K562 (cell line): ENCODE measurements around the gene PTPRO. TPM values are rescaled to one million over a fixed set of nuclear protein-coding genes. Genes with fewer than 3 reads are reported as not detected.

Source experiments
- ATAC-seq: fragments of 200-7000 bp; cut with Tn5 transposase; 3 replicates; pipeline ENCODE4 v1.9.1; 2020; ENCODE audit warnings: moderate library complexity
- BruUV-seq: library from RNA; stranded (reverse); fragments of 400-500 nt; replicated peaks from 2 replicates; lab custom pipeline; 2021; lab: Mats Ljungman, UMichigan
- CTCF ChIA-PET: fragments of 300-600 bp; formaldehyde crosslinking; extraction: SDS; loops from one replicate; lab custom pipeline; 2021; ENCODE audit warnings: low intra/inter-chr PET ratio; lab: Yijun Ruan, JAX
- POLR2A ChIA-PET: fragments of 300-600, 350-650 bp; sonication (Branson Sonifier 250); formaldehyde crosslinking; extraction: SDS; loops from one replicate; lab custom pipeline; 2021; ENCODE audit warnings: antibody characterized with exemption, inconsistent platforms; lab: Yijun Ruan, JAX
- DNase-seq, 4 experiments: peaks; one replicate each; pipeline versions ENCODE4 v3.0.0 to v3.0.0-alpha.2; 2011 to 2018; ENCODE audit warnings: low spot score in 3 of 4, mixed read lengths in 3 of 4; ENCODE audit errors: extremely low read depth in 1 of 4
- FAIRE-seq: peaks from 2 replicates; lab custom pipeline; 2011; peaks lifted over from hg19 to GRCh38; lab: Jason Lieb, UNC
- H2AFZ ChIP-seq: 2 replicates; pipeline ENCODE4 v1.6.0; 2011; ENCODE audit warnings: low read depth, low read length, control low read depth, inconsistent platforms
- H3K27ac ChIP-seq: fragments of 200-600 bp; 3 replicates; pipeline ENCODE4 v1.8.0; 2011; ENCODE audit warnings: low read depth, mild to moderate bottlenecking, control low read depth, inconsistent platforms, low read length, moderate library complexity, mixed read lengths; ENCODE audit errors: extremely low read depth
- H3K27me3 ChIP-seq, 2 experiments: fragments of 300-600 bp in 1 of 2; 2 replicates in 1 of 2; 3 replicates in 1 of 2; pipeline versions ENCODE4 v1.6.0 to v1.8.0; 2011; ENCODE audit warnings: inconsistent platforms in 2 of 2, low read length in 2 of 2, mild to moderate bottlenecking in 1 of 2, mixed read lengths in 1 of 2, moderate library complexity in 1 of 2; ENCODE audit not compliant: control insufficient read depth in 2 of 2, insufficient read depth in 2 of 2
- H3K36me3 ChIP-seq: fragments of 300-600 bp; 3 replicates; pipeline ENCODE4 v1.8.0; 2011; ENCODE audit warnings: mild to moderate bottlenecking, low read length, inconsistent platforms; ENCODE audit not compliant: control insufficient read depth, insufficient read depth
- H3K4me1 ChIP-seq, 2 experiments: fragments of 200-600 bp in 1 of 2; replicated peaks in 1 of 2; 2 replicates in 1 of 2; 3 replicates in 1 of 2; pipeline versions ENCODE4 v1.5.1 to v1.8.0; 2011; ENCODE audit warnings: inconsistent platforms in 2 of 2, low read length in 2 of 2, mild to moderate bottlenecking in 1 of 2, mixed read lengths in 1 of 2, moderate library complexity in 1 of 2; ENCODE audit not compliant: control insufficient read depth in 2 of 2, insufficient read depth in 2 of 2
- H3K4me2 ChIP-seq: 2 replicates; pipeline ENCODE4 v1.6.1; 2011; ENCODE audit warnings: low read length, control low read depth, inconsistent platforms, mixed read lengths; ENCODE audit not compliant: insufficient read depth
- H3K4me3 ChIP-seq: fragments of 200-600 bp; sonication (generic), shearing (Covaris generic); 2 replicates; pipeline ENCODE4 v1.5.1; 2016; ENCODE audit warnings: control low read depth, inconsistent platforms
- H3K79me2 ChIP-seq: fragments of 200-600 bp; 3 replicates; pipeline ENCODE4 v1.8.0; 2011; ENCODE audit warnings: low read length, inconsistent platforms; ENCODE audit not compliant: control insufficient read depth, insufficient read depth
- H3K9ac ChIP-seq, 2 experiments: 2 replicates each; pipeline versions ENCODE4 v1.6.0 to v1.6.1; 2011; ENCODE audit warnings: low read depth in 2 of 2, low read length in 2 of 2, control low read depth in 1 of 2, inconsistent platforms in 1 of 2, mild to moderate bottlenecking in 1 of 2, mixed read lengths in 1 of 2; ENCODE audit not compliant: insufficient read depth in 1 of 2
- H3K9me1 ChIP-seq: one replicate; pipeline ENCODE4 v1.6.0; 2011; ENCODE audit warnings: inconsistent platforms, mild to moderate bottlenecking, low read length, moderate library complexity; ENCODE audit not compliant: control insufficient read depth, insufficient read depth
- H3K9me3 ChIP-seq: replicated peaks from 2 replicates; pipeline ENCODE4 v1.5.1; 2011; ENCODE audit warnings: low read depth, low read length, inconsistent platforms; ENCODE audit not compliant: control insufficient read depth, insufficient read depth
- H4K20me1 ChIP-seq: replicated peaks from 2 replicates; pipeline ENCODE4 v1.6.1; 2011; ENCODE audit warnings: low read length, inconsistent platforms, mixed read lengths; ENCODE audit not compliant: control insufficient read depth, insufficient read depth
- CCAR2 ChIP-seq: fragments of 200-400 bp; formaldehyde crosslinking; IDR thresholded peaks from 2 replicates; pipeline ENCODE4 v1.6.1; 2017; ENCODE audit warnings: mild to moderate bottlenecking, low read depth, low read length
- IRF9 ChIP-seq: fragments of 450-650 bp; IDR thresholded peaks from 2 replicates; pipeline ENCODE4 v1.6.1; 2016; ENCODE audit warnings: missing biosample characterization, missing genetic modification characterization
- MCM2 ChIP-seq: fragments of 450-650 bp; IDR thresholded peaks from 2 replicates; pipeline ENCODE4 v1.6.1; 2017; ENCODE audit warnings: low read depth, mild to moderate bottlenecking
- MEF2D ChIP-seq: conservative IDR thresholded peaks from 2 replicates; pipeline ENCODE4 v1.6.1; 2016; ENCODE audit warnings: low read depth, missing genetic modification characterization, missing compliant biosample characterization
- PCBP1 ChIP-seq: fragments of 200-400 bp; formaldehyde crosslinking; IDR thresholded peaks from 2 replicates; pipeline ENCODE4 v1.6.1; 2018; ENCODE audit warnings: mild to moderate bottlenecking, low read depth, low read length; ENCODE audit not compliant: poor library complexity, severe bottlenecking
- PHB ChIP-seq: fragments of 250-450 bp; sonication (Bioruptor Pico); IDR thresholded peaks from 2 replicates; pipeline ENCODE4 v1.5.0; 2021
- POLR2B ChIP-seq: fragments of 450-650 bp; IDR thresholded peaks from 2 replicates; pipeline ENCODE4 v1.6.1; 2018; ENCODE audit warnings: low read depth; ENCODE audit not compliant: partially characterized antibody
- SIX5 ChIP-seq, 2 experiments: IDR thresholded peaks; 2 replicates each; pipeline ENCODE4 v1.6.1; 2011; ENCODE audit warnings: low read length in 2 of 2, borderline replicate concordance in 1 of 2, low read depth in 1 of 2, mild to moderate bottlenecking in 1 of 2, moderate library complexity in 1 of 2; ENCODE audit not compliant: insufficient read depth in 1 of 2
- THRAP3 ChIP-seq: fragments of 450-650 bp; IDR thresholded peaks from 2 replicates; pipeline ENCODE4 v1.6.1; 2016; ENCODE audit warnings: mild to moderate bottlenecking, inconsistent platforms, borderline replicate concordance
- TRIM24 ChIP-seq, 2 experiments: fragments of 450-650 bp; IDR thresholded peaks; 2 replicates each; pipeline ENCODE4 v1.6.1; 2016
- ZNF282 ChIP-seq: sonication (generic); formaldehyde crosslinking; IDR thresholded peaks from 2 replicates; pipeline ENCODE4 v1.8.1; 2023; ENCODE audit warnings: missing genetic modification reagents
- ZNF589 ChIP-seq: fragments of 200-800 bp; sonication (Bioruptor generic); IDR thresholded peaks from 2 replicates; pipeline ENCODE4 v1.6.1; 2016; ENCODE audit warnings: low read depth, missing genetic modification characterization, missing compliant biosample characterization
- ZNF609 ChIP-seq: sonication (generic); formaldehyde crosslinking; IDR thresholded peaks from 2 replicates; pipeline ENCODE4 v1.8.1; 2023; ENCODE audit warnings: missing genetic modification reagents, mild to moderate bottlenecking, borderline replicate concordance
- ZNF644 ChIP-seq: fragments of 200-800 bp; sonication (Bioruptor generic); IDR thresholded peaks from 2 replicates; pipeline ENCODE4 v1.6.1; 2016; ENCODE audit warnings: low read depth, missing genetic modification characterization, missing compliant biosample characterization
- ZNF75A ChIP-seq: fragments of 450-650 bp; formaldehyde crosslinking; IDR thresholded peaks from 2 replicates; pipeline ENCODE4 v1.4.0; 2020; ENCODE audit warnings: mild to moderate bottlenecking
- ZNF778 ChIP-seq: fragments of 450-650 bp; formaldehyde crosslinking; IDR thresholded peaks from 2 replicates; pipeline ENCODE4 v1.4.0; 2020; ENCODE audit warnings: mild to moderate bottlenecking, moderate library complexity
- WGBS: fragments of 100-300 bp; shearing (Covaris generic); methylation state at CpG from one replicate; pipeline ENCODE4 v1.1.6; 2016; ENCODE audit warnings: low coverage, mixed read lengths; ENCODE audit not compliant: insufficient coverage; ENCODE audit errors: missing lambda C conversion rate; 5-methylcytosine and 5-hydroxymethylcytosine counted together
- in situ Hi-C: fragments of 300-500 bp; cut with MboI; formaldehyde crosslinking; loops from 4 replicates; pipeline ENCODE4 v1.15.0; 2018; ENCODE audit warnings: inconsistent platforms, mixed read lengths
- intact Hi-C: fragments of 100-400 bp; cut with micrococcal nuclease; formaldehyde crosslinking; loops from 2 replicates; pipeline ENCODE4 v1.14.2; 2022
- polyA plus RNA-seq, 8 experiments: library from polyadenylated mRNA; depleted of rRNA in 4 of 8; stranded (reverse) in 5 of 8; unstranded in 3 of 8; fragments of >200 nt; fragmentation: Nextera tagmentation in 2 of 8; fragmentation: Illumina TruSeq in 1 of 8; extraction: Ambion mirVana in 2 of 8; extraction: Trizol in 1 of 8; gene quantifications; 2 replicates each; pipeline versions ENCODE4 v1.2.1 to v1.2.3, GENCODE V29; 2011 to 2014; ENCODE audit warnings: inconsistent platforms in 1 of 8, missing spikeins in 1 of 8
- total RNA-seq, 7 experiments: library from RNA; depleted of rRNA in 6 of 7; stranded (reverse); fragments of >200 nt in 6 of 7; fragmentation: Illumina TruSeq in 2 of 7; extraction: Trizol in 2 of 7; gene quantifications; 2 replicates each; pipeline versions ENCODE4 v1.2.1 to v1.2.3, GENCODE V29; 2011 to 2021; ENCODE audit warnings: low replicate concordance in 1 of 7

The PTPRO gene
- total and polyA plus RNA-seq, 9 of the 15 experiments (the other 6 are each of a cell fraction or from before 2014, with no cell fraction given), result 0.22 TPM; not detected in 8

GRCh38 chr12:15278816-15279658 lies 43.3 kb upstream of the PTPRO start:
- Histone ChIP-seq H3K27me3 (no peaks in the 10 kb centered on the region), H2AFZ (no peak overlapping the region), H3K9ac (no peak overlapping the region), H3K4me2 (no peak overlapping the region), H3K27ac (no peak overlapping the region), H3K9me3 (no peaks in the 10 kb centered on the region), H3K79me2 (no peaks in the 10 kb centered on the region), H3K36me3 (no peaks in the 10 kb centered on the region), H4K20me1 (no peaks in the 10 kb centered on the region), H3K4me3 (no peak overlapping the region), H3K9me1 (no peaks in the 10 kb centered on the region), H3K4me1 (no peaks in the 10 kb centered on the region)
- no peak for FAIRE-seq
- 0% methylated on average over 9 of the region's 10 CpGs for WGBS
- in situ Hi-C loops (loop anchor here (10.0 kb wide), 1 partner anchor 576 kb away; no protein-coding TSS in a partner anchor), intact Hi-C loops (loop anchor here (5.0 to 10.0 kb wide), 3 partner anchors 303 to 578 kb away; no protein-coding TSS in a partner anchor)
- ATAC-seq, result no peak
- TF ChIP-seq SIX5 (IDR thresholded peaks at IDR 0.05; ENCODE audit: borderline replicate concordance in 1 of 2, insufficient read depth in 1 of 2, low read depth in 1 of 2, low read length in 2 of 2), result no peak
- no peak for TF ChIP-seq MEF2D (tag)
- TF ChIP-seq ZNF75A (CRISPR knock-in tag), result no peak
- no peak for TF ChIP-seq ZNF778 (CRISPR knock-in tag)
- no peak for TF ChIP-seq MCM2
- TF ChIP-seq CCAR2, result no peak
- TF ChIP-seq POLR2B, result no peak
- no peak for TF ChIP-seq ZNF609 (CRISPR knock-in tag)
- TF ChIP-seq ZNF644 (tag), result no peak
- TF ChIP-seq ZNF589 (CRISPR knock-in tag), result no peak
- no peak for TF ChIP-seq IRF9 (tag)
- TF ChIP-seq THRAP3, result no peak
- no peak for TF ChIP-seq PHB (CRISPR knock-in tag)
- no peak for TF ChIP-seq TRIM24 (IDR thresholded peaks at IDR 0.05)
- no peak for TF ChIP-seq PCBP1
- TF ChIP-seq ZNF282, result no peak
- ChIA-PET CTCF (no interaction called here), POLR2A (no interaction called here)
- BruUV-seq, result no TSS peak
- no peak for DNase-seq
